Neural cell (in vitro differentiated cells): ENCODE measurements around the gene TSPAN19. TPM values are rescaled to one million over a fixed set of nuclear protein-coding genes. Genes with fewer than 3 reads are reported as not detected.

Experiments
- H2AFZ ChIP-seq: fragments of 200-600, 300-800 bp; sonication (generic), shearing (Covaris generic); 2 replicates; pipeline ENCODE4 v1.6.0; 2014; ENCODE audit warnings: low read depth, mild to moderate bottlenecking, antibody characterized with exemption, low read length, moderate library complexity
- H3F3A ChIP-seq: fragments of 200-600 bp; shearing (Covaris generic); 2 replicates; pipeline ENCODE4 v1.6.1; 2016; ENCODE audit warnings: mild to moderate bottlenecking, moderate library complexity, mixed read lengths, antibody characterized with exemption, low read length; ENCODE audit not compliant: insufficient read depth, poor library complexity, severe bottlenecking
- H3K27ac ChIP-seq: fragments of 200-600, 300-800 bp; sonication (generic), shearing (Covaris generic); 2 replicates; pipeline ENCODE4 v1.5.1; 2014; ENCODE audit warnings: mild to moderate bottlenecking, low read length, moderate library complexity
- H3K27me3 ChIP-seq: fragments of 300-800, 200-600 bp; sonication (generic), shearing (Covaris generic); 2 replicates; pipeline ENCODE4 v1.6.0; 2014; ENCODE audit warnings: mild to moderate bottlenecking, low read depth, low read length, moderate library complexity; ENCODE audit not compliant: insufficient read depth
- H3K36me3 ChIP-seq: fragments of 300-800, 200-600 bp; sonication (generic), shearing (Covaris generic); 2 replicates; pipeline ENCODE4 v1.5.1; 2014; ENCODE audit warnings: mild to moderate bottlenecking, antibody characterized with exemption, low read length, moderate library complexity; ENCODE audit not compliant: insufficient read depth
- H3K4me2 ChIP-seq: fragments of 300-800, 200-600 bp; sonication (generic), shearing (Covaris generic); 2 replicates; pipeline ENCODE4 v1.6.0; 2014; ENCODE audit warnings: mild to moderate bottlenecking, low read length
- H3K4me3 ChIP-seq: fragments of 300-800, 200-600 bp; sonication (generic), shearing (Covaris generic); 2 replicates; pipeline ENCODE4 v1.5.1; 2014; ENCODE audit warnings: mild to moderate bottlenecking, low read length, moderate library complexity
- H3K79me2 ChIP-seq: fragments of 200-600 bp; shearing (Covaris generic); replicated peaks from 2 replicates; pipeline ENCODE4 v1.6.0; 2014; ENCODE audit warnings: mild to moderate bottlenecking, low read length, moderate library complexity; ENCODE audit not compliant: insufficient read depth
- H3K9ac ChIP-seq: fragments of 300-800, 200-600 bp; sonication (generic), shearing (Covaris generic); 2 replicates; pipeline ENCODE4 v1.6.1; 2016; ENCODE audit warnings: mild to moderate bottlenecking, low read length, mixed read lengths
- H3K9me2 ChIP-seq: fragments of 200-600 bp; shearing (Covaris generic); 2 replicates; pipeline ENCODE4 v1.6.1; 2016; ENCODE audit warnings: mild to moderate bottlenecking, low read length, mixed read lengths; ENCODE audit not compliant: insufficient read depth
- H3K9me3 ChIP-seq: fragments of 200-600, 300-800 bp; sonication (generic), shearing (Covaris generic); 2 replicates; pipeline ENCODE4 v1.6.1; 2016; ENCODE audit warnings: mild to moderate bottlenecking, mixed run types, low read length, moderate library complexity, mixed read lengths
- H4K20me1 ChIP-seq: fragments of 200-600 bp; shearing (Covaris generic); 2 replicates; pipeline ENCODE4 v1.6.1; 2016; ENCODE audit warnings: mild to moderate bottlenecking, mixed run types; ENCODE audit not compliant: insufficient read depth
- EP300 ChIP-seq: fragments of 450-650 bp; conservative IDR thresholded peaks from 2 replicates; pipeline ENCODE4 v1.6.1; 2014; ENCODE audit warnings: antibody characterized with exemption, mild to moderate bottlenecking, moderate library complexity; ENCODE audit not compliant: poor library complexity, severe bottlenecking
- EZH2 ChIP-seq: fragments of 200-600, 300-800 bp; shearing (Covaris generic), sonication (generic); IDR thresholded peaks from 2 replicates; pipeline ENCODE4 v1.6.1; 2014; ENCODE audit warnings: antibody characterized with exemption, low read length, borderline replicate concordance, mild to moderate bottlenecking; ENCODE audit not compliant: insufficient read depth, poor library complexity, severe bottlenecking
- MXI1 ChIP-seq: fragments of 450-650 bp; conservative IDR thresholded peaks from 2 replicates; pipeline ENCODE4 v1.6.1; 2014; ENCODE audit warnings: antibody characterized with exemption, mild to moderate bottlenecking; ENCODE audit not compliant: poor library complexity, severe bottlenecking
- POLR2AphosphoS5 ChIP-seq: IDR thresholded peaks from 2 replicates; pipeline ENCODE4 v1.6.1; 2012
- RAD21 ChIP-seq: fragments of 450-650 bp; conservative IDR thresholded peaks from 2 replicates; pipeline ENCODE4 v1.6.1; 2014; ENCODE audit warnings: antibody characterized with exemption, mild to moderate bottlenecking, moderate library complexity
- SMC3 ChIP-seq: fragments of 450-650 bp; conservative IDR thresholded peaks from 2 replicates; pipeline ENCODE4 v1.6.1; 2014; ENCODE audit warnings: antibody characterized with exemption, mild to moderate bottlenecking, moderate library complexity; ENCODE audit not compliant: poor library complexity
- TAF1 ChIP-seq: IDR thresholded peaks from 2 replicates; pipeline ENCODE4 v1.6.1; 2012; ENCODE audit warnings: low read depth
- polyA plus RNA-seq: library from polyadenylated mRNA; depleted of rRNA; stranded (reverse); fragments of >200 nt; gene quantifications from 2 replicates; pipeline ENCODE4 v1.2.3, GENCODE V29; 2014
- TF ChIP-seq, protein P1 (sequence below): IDR thresholded peaks from 2 replicates; pipeline ENCODE4 v1.6.1; 2012; ENCODE audit warnings: borderline replicate concordance
- TF ChIP-seq, protein P2 (sequence below): fragments of 450-650 bp; IDR thresholded peaks from 2 replicates; pipeline ENCODE4 v1.5.1; 2014; ENCODE audit warnings: antibody characterized with exemption, mild to moderate bottlenecking, moderate library complexity; ENCODE audit not compliant: poor library complexity, severe bottlenecking

Gene TSPAN19
- polyA plus RNA-seq, 1 donor from 2014 or later = 3.5 TPM

GRCh38 chr12:84998341-84998740 lies 37.7 kb downstream of the TSPAN19 start:
- no peaks in the 10 kb centered on the region for H3K27me3 ChIP-seq
- TF ChIP-seq, protein P1, sequence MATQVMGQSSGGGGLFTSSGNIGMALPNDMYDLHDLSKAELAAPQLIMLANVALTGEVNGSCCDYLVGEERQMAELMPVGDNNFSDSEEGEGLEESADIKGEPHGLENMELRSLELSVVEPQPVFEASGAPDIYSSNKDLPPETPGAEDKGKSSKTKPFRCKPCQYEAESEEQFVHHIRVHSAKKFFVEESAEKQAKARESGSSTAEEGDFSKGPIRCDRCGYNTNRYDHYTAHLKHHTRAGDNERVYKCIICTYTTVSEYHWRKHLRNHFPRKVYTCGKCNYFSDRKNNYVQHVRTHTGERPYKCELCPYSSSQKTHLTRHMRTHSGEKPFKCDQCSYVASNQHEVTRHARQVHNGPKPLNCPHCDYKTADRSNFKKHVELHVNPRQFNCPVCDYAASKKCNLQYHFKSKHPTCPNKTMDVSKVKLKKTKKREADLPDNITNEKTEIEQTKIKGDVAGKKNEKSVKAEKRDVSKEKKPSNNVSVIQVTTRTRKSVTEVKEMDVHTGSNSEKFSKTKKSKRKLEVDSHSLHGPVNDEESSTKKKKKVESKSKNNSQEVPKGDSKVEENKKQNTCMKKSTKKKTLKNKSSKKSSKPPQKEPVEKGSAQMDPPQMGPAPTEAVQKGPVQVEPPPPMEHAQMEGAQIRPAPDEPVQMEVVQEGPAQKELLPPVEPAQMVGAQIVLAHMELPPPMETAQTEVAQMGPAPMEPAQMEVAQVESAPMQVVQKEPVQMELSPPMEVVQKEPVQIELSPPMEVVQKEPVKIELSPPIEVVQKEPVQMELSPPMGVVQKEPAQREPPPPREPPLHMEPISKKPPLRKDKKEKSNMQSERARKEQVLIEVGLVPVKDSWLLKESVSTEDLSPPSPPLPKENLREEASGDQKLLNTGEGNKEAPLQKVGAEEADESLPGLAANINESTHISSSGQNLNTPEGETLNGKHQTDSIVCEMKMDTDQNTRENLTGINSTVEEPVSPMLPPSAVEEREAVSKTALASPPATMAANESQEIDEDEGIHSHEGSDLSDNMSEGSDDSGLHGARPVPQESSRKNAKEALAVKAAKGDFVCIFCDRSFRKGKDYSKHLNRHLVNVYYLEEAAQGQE = no peak
- TF ChIP-seq RAD21 (no peak), SMC3 (no peak), POLR2AphosphoS5 (no peak), EZH2 (no peak), EP300 (no peak), MXI1 (no peak), TAF1 (no peak)
- TF ChIP-seq, protein P2, sequence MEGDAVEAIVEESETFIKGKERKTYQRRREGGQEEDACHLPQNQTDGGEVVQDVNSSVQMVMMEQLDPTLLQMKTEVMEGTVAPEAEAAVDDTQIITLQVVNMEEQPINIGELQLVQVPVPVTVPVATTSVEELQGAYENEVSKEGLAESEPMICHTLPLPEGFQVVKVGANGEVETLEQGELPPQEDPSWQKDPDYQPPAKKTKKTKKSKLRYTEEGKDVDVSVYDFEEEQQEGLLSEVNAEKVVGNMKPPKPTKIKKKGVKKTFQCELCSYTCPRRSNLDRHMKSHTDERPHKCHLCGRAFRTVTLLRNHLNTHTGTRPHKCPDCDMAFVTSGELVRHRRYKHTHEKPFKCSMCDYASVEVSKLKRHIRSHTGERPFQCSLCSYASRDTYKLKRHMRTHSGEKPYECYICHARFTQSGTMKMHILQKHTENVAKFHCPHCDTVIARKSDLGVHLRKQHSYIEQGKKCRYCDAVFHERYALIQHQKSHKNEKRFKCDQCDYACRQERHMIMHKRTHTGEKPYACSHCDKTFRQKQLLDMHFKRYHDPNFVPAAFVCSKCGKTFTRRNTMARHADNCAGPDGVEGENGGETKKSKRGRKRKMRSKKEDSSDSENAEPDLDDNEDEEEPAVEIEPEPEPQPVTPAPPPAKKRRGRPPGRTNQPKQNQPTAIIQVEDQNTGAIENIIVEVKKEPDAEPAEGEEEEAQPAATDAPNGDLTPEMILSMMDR = no peak
- no peak overlapping the region for H3K9ac ChIP-seq
- no peak overlapping the region for H3K27ac ChIP-seq
- no peaks in the 10 kb centered on the region for H4K20me1 ChIP-seq
- H2AFZ ChIP-seq = no peak overlapping the region
- H3K4me2 ChIP-seq = no peak overlapping the region
- no peaks in the 10 kb centered on the region for H3F3A ChIP-seq
- no peak overlapping the region for H3K4me3 ChIP-seq
- no peaks in the 10 kb centered on the region for H3K9me3 ChIP-seq
- no peaks in the 10 kb centered on the region for H3K9me2 ChIP-seq
- H3K79me2 ChIP-seq = no peaks in the 10 kb centered on the region
- H3K36me3 ChIP-seq = no peaks in the 10 kb centered on the region

DNA sequence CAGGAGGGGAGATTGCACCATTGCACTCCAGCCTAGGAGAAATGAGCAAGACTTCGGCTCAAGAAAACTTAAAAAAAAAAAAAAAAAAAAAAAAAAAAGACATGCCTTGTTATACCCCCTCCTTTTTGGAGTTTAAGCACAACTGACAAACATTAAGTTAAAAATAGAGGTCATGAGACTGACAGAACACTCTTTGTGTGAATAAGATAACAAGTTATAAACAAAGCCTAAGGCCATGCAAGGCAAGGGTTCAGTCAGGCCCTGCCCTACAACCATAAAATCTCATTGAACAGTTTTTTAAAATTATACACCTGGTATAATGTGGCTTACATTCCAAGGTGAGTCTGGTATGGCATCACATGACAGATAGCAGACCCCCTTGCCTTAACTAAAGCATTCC lies 39.3 kb downstream of the TSPAN19 start:
- Histone ChIP-seq H3K79me2 (no peaks in the 10 kb centered on the region), H3K9ac (no peak overlapping the region), H3K27me3 (no peaks in the 10 kb centered on the region), H3K27ac (no peak overlapping the region), H2AFZ (no peak overlapping the region), H3F3A (no peaks in the 10 kb centered on the region), H3K9me2 (no peaks in the 10 kb centered on the region), H3K36me3 (no peaks in the 10 kb centered on the region), H3K4me2 (no peak overlapping the region), H4K20me1 (no peaks in the 10 kb centered on the region), H3K4me3 (no peak overlapping the region), H3K9me3 (no peaks in the 10 kb centered on the region)
- no peak for TF ChIP-seq RAD21
- TF ChIP-seq, protein P1 = no peak
- TF ChIP-seq POLR2AphosphoS5 = no peak
- TF ChIP-seq, protein P2 = no peak
- no peak for TF ChIP-seq TAF1
- no peak for TF ChIP-seq SMC3
- no peak for TF ChIP-seq MXI1
- no peak for TF ChIP-seq EZH2
